Fibroblast of skin of scalp (primary cell): ENCODE data around the gene FCRL4. TPM values are rescaled to one million over a fixed set of nuclear protein-coding genes. Genes with fewer than 3 reads are reported as not detected.

Experiments used
- DNase-seq: peaks from one replicate; pipeline ENCODE4 v3.0.0-alpha.2; 2013
- polyA plus RNA-seq, 2 experiments: library from polyadenylated mRNA; unstranded; fragments of 120-200 nt; gene quantifications; one replicate each; pipeline ENCODE4 v1.2.1, GENCODE V29; 2013; ENCODE audit not compliant: insufficient read length in 2 of 2

The FCRL4 gene
- not detected for polyA plus RNA-seq (2013, experiment 1 of 2; ENCODE audit: insufficient read length)
- polyA plus RNA-seq (2013, experiment 2 of 2; ENCODE audit: insufficient read length) = not detected

GRCh38 chr1:157597959-157598667 is at the start of gene FCRL4:
Gene FCRL4, minus strand, starts transcription at chr1:157598085. Its CDS starts 141 bp downstream, at chr1:157597944.
- no peak for DNase-seq

GRCh38 chr1:157646144-157646543 is 48.3 kb upstream of the FCRL4 start:
- DNase-seq = no peak

GRCh38 chr1:157641177-157641576 is 43.3 kb upstream of the FCRL4 start:
- no peak for DNase-seq

GRCh38 chr1:157639800-157640199 is 41.9 kb upstream of the FCRL4 start:
- DNase-seq = no peak

GRCh38 chr1:157628773-157629172 is 30.9 kb upstream of the FCRL4 start:
- DNase-seq = no peak

- no peak for DNase-seq
These were observed 28.2 kb upstream of the FCRL4 start for GRCh38 chr1:157626099-157626498.

GRCh38 chr1:157624471-157624870 is 26.6 kb upstream of the FCRL4 start:
- DNase-seq = no peak

- DNase-seq = no peak
These were observed 24.6 kb upstream of the FCRL4 start for GRCh38 chr1:157622471-157622870.

- DNase-seq = no peak
These were observed 20.3 kb upstream of the FCRL4 start for GRCh38 chr1:157618190-157618589.

- DNase-seq = no peak
These were observed 2.4 kb upstream of the FCRL4 start for GRCh38 chr1:157600236-157600635.

GRCh38 chr1:157596384-157596783 is 1.5 kb downstream of the FCRL4 start:
- peak; percentile 1 for DNase-seq

GRCh38 chr1:157595356-157595755 is 2.5 kb downstream of the FCRL4 start:
- no peak for DNase-seq

- no peak for DNase-seq
These were observed 11.9 kb downstream of the FCRL4 start for GRCh38 chr1:157585984-157586383.

- no peak for DNase-seq
These were observed 13.4 kb downstream of the FCRL4 start for GRCh38 chr1:157584503-157584902.

GRCh38 chr1:157580828-157581210 is 17.1 kb downstream of the FCRL4 start:
- DNase-seq = no peak

- peak; percentile 53 for DNase-seq
These were observed 17.6 kb downstream of the FCRL4 start for GRCh38 chr1:157580179-157580827.

- no peak for DNase-seq
These were observed 20.5 kb downstream of the FCRL4 start for GRCh38 chr1:157577420-157577819.

- DNase-seq = no peak
These were observed 22.1 kb downstream of the FCRL4 start for GRCh38 chr1:157575744-157576143.

GRCh38 chr1:157574836-157575235 is 23.0 kb downstream of the FCRL4 start:
- no peak for DNase-seq

GRCh38 chr1:157566484-157567300 is 31.2 kb downstream of the FCRL4 start:
- DNase-seq = no peak

- no peak for DNase-seq
These were observed 35.4 kb downstream of the FCRL4 start for GRCh38 chr1:157562515-157562914.

- DNase-seq = no peak
These were observed 39.8 kb downstream of the FCRL4 start for GRCh38 chr1:157558119-157558518.
